HS-5 (cell line): Measurements from ENCODE around the gene TTYH1.
A peak's percentile ranks its signal among the peaks of the same experiment; 100 is the strongest.
"Not testable (repeated sequence)": the region's sequence is repeated elsewhere in the genome, so short reads cannot be mapped to it uniquely, and the experiment has no call there.

Source experiments
- DNase-seq: peaks from one replicate; pipeline ENCODE4 v3.0.0-alpha.2; 2012; ENCODE audit warnings: low read depth

Gene TTYH1

GRCh38 chr19:54444737-54445136 lies 29.5 kb downstream of the TTYH1 start:
- no peak for DNase-seq

- DNase-seq: not testable (repeated sequence)
Observed at GRCh38 chr19:54446349-54446748, 31.1 kb downstream of the TTYH1 start.

GRCh38 chr19:54448040-54448773 lies 32.9 kb downstream of the TTYH1 start:
- no peak for DNase-seq

- peak; percentile 92 for DNase-seq
Observed at GRCh38 chr19:54448774-54449700, 33.8 kb downstream of the TTYH1 start, which contains the start of gene LENG8. Gene LENG8, plus strand, starts transcription at chr19:54449199. Its CDS starts 2,146 bp downstream, at chr19:54451345.

- DNase-seq: no peak
Observed at GRCh38 chr19:54449701-54450069, 34.4 kb downstream of the TTYH1 start.

- DNase-seq: no peak
Observed at GRCh38 chr19:54451331-54451871, 36.1 kb downstream of the TTYH1 start.

- no peak for DNase-seq
Observed at GRCh38 chr19:54451997-54452396, 36.7 kb downstream of the TTYH1 start.

GRCh38 chr19:54452626-54453025 lies 37.4 kb downstream of the TTYH1 start:
- no peak for DNase-seq

GRCh38 chr19:54453921-54454780 lies 38.9 kb downstream of the TTYH1 start:
- no peak for DNase-seq

GRCh38 chr19:54454781-54455675 lies 39.8 kb downstream of the TTYH1 start:
- no peak for DNase-seq

- DNase-seq: no peak
Observed at GRCh38 chr19:54455786-54456422, 40.6 kb downstream of the TTYH1 start.

- no peak for DNase-seq
Observed at GRCh38 chr19:54456423-54457373, 41.4 kb downstream of the TTYH1 start.

- no peak for DNase-seq
Observed at GRCh38 chr19:54457773-54458647, 42.7 kb downstream of the TTYH1 start.

- no peak for DNase-seq
Observed at GRCh38 chr19:54458648-54459281, 43.5 kb downstream of the TTYH1 start.

- no peak for DNase-seq
Observed at GRCh38 chr19:54459282-54460229, 44.3 kb downstream of the TTYH1 start.

GRCh38 chr19:54460230-54461005 lies 45.2 kb downstream of the TTYH1 start:
- no peak for DNase-seq
